ENCODE data around the gene KHK.
"Not testable (repeated sequence)": the region's sequence is repeated elsewhere in the genome, so short reads cannot be mapped to it uniquely, and the experiment has no call there.

The KHK gene

GRCh38 chr2:27060323-27060722, 26.2 kb upstream of the KHK start:
- no peak for DNase-seq

- no peak for DNase-seq
These were observed 21.4 kb upstream of the KHK start for GRCh38 chr2:27065128-27065527.

- no peak for DNase-seq
These were observed 19.2 kb upstream of the KHK start for GRCh38 chr2:27067385-27067784.

GRCh38 chr2:27069436-27069835, 17.1 kb upstream of the KHK start:
- no peak for DNase-seq

GRCh38 chr2:27069961-27070618, 16.5 kb upstream of the KHK start:
- DNase-seq = no peak

GRCh38 chr2:27070653-27071276, 15.8 kb upstream of the KHK start:
- DNase-seq = no peak

- DNase-seq = peak; percentile 79
These were observed 15.1 kb upstream of the KHK start, which contains the start of gene OST4 for GRCh38 chr2:27071277-27071989. OST4 (minus strand) TSS chr2:27071654.

- DNase-seq = no peak
These were observed 14.4 kb upstream of the KHK start for GRCh38 chr2:27071990-27072830.

GRCh38 chr2:27072920-27073319, 13.7 kb upstream of the KHK start:
- DNase-seq = no peak

GRCh38 chr2:27073782-27074181, 12.8 kb upstream of the KHK start:
- no peak for DNase-seq

- DNase-seq = peak; percentile 59
These were observed 11.6 kb upstream of the KHK start for GRCh38 chr2:27074738-27075565.

GRCh38 chr2:27075566-27075871, 11.1 kb upstream of the KHK start:
- not testable (repeated sequence) for DNase-seq

GRCh38 chr2:27076323-27076722, 10.2 kb upstream of the KHK start:
- no peak for DNase-seq

- DNase-seq = no peak
These were observed 9.3 kb upstream of the KHK start for GRCh38 chr2:27077231-27077630.

- peak; percentile 15 for DNase-seq
These were observed 8.0 kb upstream of the KHK start, which contains the start of gene EMILIN1 for GRCh38 chr2:27078267-27079194. EMILIN1 (plus strand) TSS chr2:27078615; CDS start chr2:27079066, 451 bp downstream.

- DNase-seq = no peak
These were observed 7.1 kb upstream of the KHK start for GRCh38 chr2:27079233-27080139.

- no peak for DNase-seq
These were observed 6.5 kb upstream of the KHK start for GRCh38 chr2:27080140-27080469.

GRCh38 chr2:27080603-27080936, 6.0 kb upstream of the KHK start:
- no peak for DNase-seq

- DNase-seq = no peak
These were observed 4.4 kb upstream of the KHK start for GRCh38 chr2:27081984-27082772.

Measured in NCI-H1694 treated with DMSO at 0.1 percent for 48 hours (cell line).